H1 (cell line): ENCODE data around the gene SYDE1. TPM values are rescaled to one million over a fixed set of nuclear protein-coding genes. Genes with fewer than 3 reads are reported as not detected.

ENCODE experiments used
- CTCF ChIA-PET: fragments of 300-600 bp; sonication (Branson Sonifier 250); formaldehyde crosslinking; loops from one replicate; lab custom pipeline; 2021; ENCODE audit not compliant: partially characterized antibody; lab: Charles Lee
- POLR2A ChIA-PET: fragments of 300-600 bp; sonication (Branson Sonifier 250); formaldehyde crosslinking; loops from one replicate; lab custom pipeline; 2021; ENCODE audit warnings: inconsistent platforms; ENCODE audit not compliant: partially characterized antibody; lab: Charles Lee
- DNase-seq, 2 experiments: peaks; one replicate each; pipeline versions ENCODE4 v3.0.0 to v3.0.0-alpha.2; 2010 to 2022; ENCODE audit warnings: low spot score in 2 of 2, low read depth in 1 of 2, mixed read lengths in 1 of 2
- FAIRE-seq: peaks from 2 replicates; lab custom pipeline; 2011; peaks lifted over from hg19 to GRCh38; lab: Jason Lieb, UNC
- H2AFZ ChIP-seq: 2 replicates; pipeline ENCODE4 v1.8.1; 2012; ENCODE audit warnings: low read length, inconsistent platforms
- H2AK5ac ChIP-seq: 2 replicates; pipeline ENCODE4 v1.6.1; 2013; ENCODE audit warnings: low read depth, low read length
- H2BK120ac ChIP-seq: replicated peaks from 2 replicates; pipeline ENCODE3; 2013; ENCODE audit warnings: low read depth, low read length, inconsistent platforms
- H2BK12ac ChIP-seq: 2 replicates; pipeline ENCODE4 v1.6.1; 2013; ENCODE audit warnings: low read depth, low read length
- H2BK15ac ChIP-seq: 2 replicates; pipeline ENCODE4 v1.6.1; 2013; ENCODE audit warnings: low read length
- H2BK20ac ChIP-seq: 2 replicates; pipeline ENCODE4 v1.6.1; 2013; ENCODE audit warnings: low read length
- H2BK5ac ChIP-seq: 2 replicates; pipeline ENCODE4 v1.6.1; 2013; ENCODE audit warnings: low read depth, low read length
- H3K14ac ChIP-seq: 2 replicates; pipeline ENCODE4 v1.6.1; 2013; ENCODE audit warnings: inconsistent platforms; ENCODE audit not compliant: insufficient read length
- H3K18ac ChIP-seq: 2 replicates; pipeline ENCODE4 v1.6.1; 2013; ENCODE audit warnings: low read length; ENCODE audit errors: extremely low read depth
- H3K23ac ChIP-seq: 2 replicates; pipeline ENCODE4 v1.6.1; 2013; ENCODE audit warnings: inconsistent platforms; ENCODE audit not compliant: insufficient read length
- H3K23me2 ChIP-seq: 2 replicates; pipeline ENCODE4 v1.6.1; 2013; ENCODE audit warnings: low read depth, low read length
- H3K27ac ChIP-seq: 2 replicates; pipeline ENCODE4 v1.6.1; 2011; ENCODE audit warnings: low read depth, low read length, inconsistent platforms
- H3K27me3 ChIP-seq, 4 experiments: replicated peaks in 1 of 4; 1 replicate in 1 of 4; 2 replicates in 3 of 4; pipeline versions ENCODE4 v1.6.1 to v1.8.1; 2011 to 2013; ENCODE audit warnings: low read length in 3 of 4, mild to moderate bottlenecking in 3 of 4, inconsistent platforms in 2 of 4, mixed read lengths in 2 of 4, moderate library complexity in 1 of 4; ENCODE audit not compliant: control insufficient read depth in 3 of 4, insufficient read depth in 3 of 4; ENCODE audit errors: extremely low read depth in 1 of 4
- H3K36me3 ChIP-seq, 4 experiments: 2 replicates each; pipeline versions ENCODE4 v1.6.1 to v1.8.1; 2011 to 2013; ENCODE audit warnings: mild to moderate bottlenecking in 4 of 4, low read length in 3 of 4, moderate library complexity in 2 of 4, control low read depth in 1 of 4, inconsistent platforms in 1 of 4; ENCODE audit not compliant: insufficient read depth in 4 of 4, control insufficient read depth in 2 of 4
- H3K4ac ChIP-seq: replicated peaks from 2 replicates; pipeline ENCODE3; 2013; ENCODE audit warnings: low read length, low read depth, mixed read lengths, inconsistent platforms; ENCODE audit not compliant: insufficient read length
- H3K4me1 ChIP-seq, 4 experiments: replicated peaks in 1 of 4; 1 replicate in 1 of 4; 2 replicates in 3 of 4; pipeline versions ENCODE4 v1.6.1 to v1.8.1; 2011 to 2013; ENCODE audit warnings: low read length in 3 of 4, inconsistent platforms in 2 of 4, mixed read lengths in 1 of 4; ENCODE audit not compliant: insufficient read depth in 4 of 4, control insufficient read depth in 3 of 4
- H3K4me2 ChIP-seq, 2 experiments: 2 replicates each; pipeline versions ENCODE4 v1.6.1 to v1.8.1; 2011 to 2013; ENCODE audit warnings: low read depth in 2 of 2, low read length in 2 of 2, control low read depth in 1 of 2, inconsistent platforms in 1 of 2, mild to moderate bottlenecking in 1 of 2; ENCODE audit not compliant: insufficient read depth in 1 of 2
- H3K4me3 ChIP-seq, 4 experiments: fragments of 200-600, 300-600 bp in 1 of 4; sonication (generic), shearing (Covaris generic), sonication (Bioruptor Twin) in 1 of 4; 2 replicates each; pipeline versions ENCODE4 v1.5.1 to v1.8.1; 2011 to 2016; ENCODE audit warnings: low read length in 4 of 4, low read depth in 3 of 4, control low read depth in 2 of 4, inconsistent platforms in 2 of 4, mild to moderate bottlenecking in 2 of 4, mixed read lengths in 1 of 4, moderate library complexity in 1 of 4; ENCODE audit not compliant: insufficient read depth in 2 of 4; ENCODE audit errors: extremely low read depth in 1 of 4
- H3K56ac ChIP-seq: replicated peaks from 2 replicates; pipeline ENCODE3; 2013; ENCODE audit warnings: low read depth, mild to moderate bottlenecking, mixed read lengths, low read length, inconsistent platforms; ENCODE audit not compliant: insufficient read length
- H3K79me1 ChIP-seq: 2 replicates; pipeline ENCODE4 v1.6.1; 2013; ENCODE audit warnings: low read depth, low read length, control low read depth
- H3K79me2 ChIP-seq, 2 experiments: 2 replicates each; pipeline versions ENCODE4 v1.6.1 to v1.8.1; 2012 to 2013; ENCODE audit warnings: low read length in 2 of 2, mild to moderate bottlenecking in 2 of 2, inconsistent platforms in 1 of 2; ENCODE audit not compliant: insufficient read depth in 2 of 2, control insufficient read depth in 1 of 2
- H3K9ac ChIP-seq, 4 experiments: replicated peaks in 1 of 4; 1 replicate in 1 of 4; 2 replicates in 3 of 4; pipeline versions ENCODE4 v1.6.1 to v1.8.1; 2011 to 2013; ENCODE audit warnings: low read depth in 3 of 4, low read length in 3 of 4, control low read depth in 2 of 4, mild to moderate bottlenecking in 2 of 4, moderate library complexity in 2 of 4, inconsistent platforms in 1 of 4; ENCODE audit errors: extremely low read depth in 1 of 4
- H3K9me3 ChIP-seq, 2 experiments: 2 replicates each; pipeline versions ENCODE4 v1.6.1 to v1.8.1; 2012 to 2013; ENCODE audit warnings: mild to moderate bottlenecking in 2 of 2, moderate library complexity in 2 of 2, control low read depth in 1 of 2, inconsistent platforms in 1 of 2, low read depth in 1 of 2, low read length in 1 of 2, mixed read lengths in 1 of 2; ENCODE audit not compliant: insufficient read depth in 2 of 2
- H4K20me1 ChIP-seq, 2 experiments: replicated peaks in 1 of 2; 2 replicates each; pipeline versions ENCODE3 to v1.8.1; 2011 to 2013; ENCODE audit warnings: inconsistent platforms in 2 of 2, low read length in 2 of 2, mild to moderate bottlenecking in 1 of 2; ENCODE audit not compliant: insufficient read depth in 2 of 2, control insufficient read depth in 1 of 2
- H4K5ac ChIP-seq: 2 replicates; pipeline ENCODE4 v1.6.1; 2013; ENCODE audit warnings: low read length, low read depth, mixed read lengths, inconsistent platforms; ENCODE audit not compliant: insufficient read length
- H4K8ac ChIP-seq: 2 replicates; pipeline ENCODE4 v1.8.0; 2013; ENCODE audit warnings: mild to moderate bottlenecking, moderate library complexity, low read length, inconsistent platforms; ENCODE audit not compliant: insufficient read depth; ENCODE audit errors: extremely low read depth
- H4K91ac ChIP-seq: replicated peaks from 2 replicates; pipeline ENCODE3; 2013; ENCODE audit warnings: low read length, mixed read lengths, inconsistent platforms; ENCODE audit not compliant: insufficient read length
- ASH2L ChIP-seq: fragments of 200-600, 300-600 bp; sonication (generic); IDR thresholded peaks from one replicate; pipeline ENCODE4 v1.7.1; 2017; ENCODE audit warnings: low read length
- BCL11A ChIP-seq, 2 experiments: IDR thresholded peaks; one replicate each; pipeline ENCODE4 v1.6.1; 2011; ENCODE audit warnings: low read depth in 2 of 2, low read length in 2 of 2, mild to moderate bottlenecking in 2 of 2
- EGR1 ChIP-seq: IDR thresholded peaks from 2 replicates; pipeline ENCODE4 v1.6.1; 2011; ENCODE audit warnings: low read depth, low read length, borderline replicate concordance
- EZH2 ChIP-seq: fragments of 200-600 bp; sonication (generic); IDR thresholded peaks from 2 replicates; pipeline ENCODE4 v1.7.1; 2012; ENCODE audit warnings: low read depth, mild to moderate bottlenecking, moderate library complexity, low read length, inconsistent platforms; ENCODE audit not compliant: severe bottlenecking
- JUND ChIP-seq: IDR thresholded peaks from 2 replicates; pipeline ENCODE4 v1.6.1; 2011; ENCODE audit warnings: mild to moderate bottlenecking, improper control_type of control experiment, low read length
- KDM5A ChIP-seq: fragments of 200-600 bp; IDR thresholded peaks from 2 replicates; pipeline ENCODE4 v1.7.1; 2012; ENCODE audit warnings: mild to moderate bottlenecking, low read length, inconsistent platforms, mixed read lengths
- MAX ChIP-seq: IDR thresholded peaks from 2 replicates; pipeline ENCODE4 v1.6.1; 2012; ENCODE audit warnings: inconsistent platforms
- PHF8 ChIP-seq: fragments of 200-600 bp; sonication (generic); conservative IDR thresholded peaks from 2 replicates; pipeline ENCODE4 v1.7.1; 2012; ENCODE audit warnings: low read depth, mild to moderate bottlenecking, inconsistent platforms, low read length, moderate library complexity
- POU5F1 ChIP-seq: IDR thresholded peaks from 2 replicates; pipeline ENCODE4 v1.6.1; 2011; ENCODE audit warnings: low read depth, mild to moderate bottlenecking, low read length, moderate library complexity
- RBBP5 ChIP-seq: IDR thresholded peaks from 2 replicates; pipeline ENCODE4 v1.7.1; 2012; ENCODE audit warnings: low read depth, mild to moderate bottlenecking, inconsistent platforms, low read length, moderate library complexity, borderline replicate concordance
- SP2 ChIP-seq: IDR thresholded peaks from 2 replicates; pipeline ENCODE4 v1.6.1; 2012; ENCODE audit warnings: mild to moderate bottlenecking, low read length, inconsistent platforms
- SRF ChIP-seq: IDR thresholded peaks from 2 replicates; pipeline ENCODE4 v1.6.1; 2011; ENCODE audit warnings: mild to moderate bottlenecking, low read depth, low read length, moderate library complexity
- TBP ChIP-seq: IDR thresholded peaks from 2 replicates; pipeline ENCODE4 v1.6.1; 2011; ENCODE audit warnings: low read depth, low read length, improper control_type of control experiment
- YY1 ChIP-seq: IDR thresholded peaks from 2 replicates; pipeline ENCODE4 v1.6.1; 2011; ENCODE audit warnings: low read depth, mild to moderate bottlenecking, low read length
- WGBS, 2 experiments: shearing (Covaris generic) in 1 of 2; methylation state at CpG; one replicate each; pipeline versions ENCODE4 v1.1.6 to v1.1.7; 2013 to 2015; ENCODE audit warnings: low lambda C conversion rate in 2 of 2, mixed read lengths in 2 of 2, inconsistent platforms in 1 of 2, low coverage in 1 of 2, missing lambda C conversion rate in 1 of 2; ENCODE audit not compliant: insufficient replicate concordance in 2 of 2, insufficient coverage in 1 of 2, insufficient read length in 1 of 2; ENCODE audit errors: extremely low coverage in 1 of 2, missing lambda C conversion rate in 1 of 2; 5-methylcytosine and 5-hydroxymethylcytosine counted together
- polyA plus RNA-seq, 7 experiments: library from polyadenylated mRNA; depleted of rRNA in 3 of 7; stranded (reverse) in 5 of 7; unstranded in 2 of 7; fragments of >200 nt in 5 of 7; fragments of 200-250 nt in 2 of 7; gene quantifications; 1 replicate in 5 of 7; 2 replicates in 1 of 7; 4 replicates in 1 of 7; pipeline versions ENCODE4 v1.2.1 to v1.2.3, GENCODE V29; 2011 to 2013; ENCODE audit warnings: missing spikeins in 2 of 7, mixed read lengths in 2 of 7
- total RNA-seq: library from RNA; stranded (reverse); fragmentation: NEBNext Ultra II Directional; extraction: Animal tissue kit (Norgen Biotek cat#: 25700); gene quantifications from 2 replicates; pipeline ENCODE4 v1.2.1, GENCODE V29; 2021

SYDE1 gene
- total and polyA plus RNA-seq, 2 of the 8 experiments (the other 6 are each of a cell fraction or from before 2014, with no cell fraction given) = 12.0 to 16.8 TPM

DNA sequence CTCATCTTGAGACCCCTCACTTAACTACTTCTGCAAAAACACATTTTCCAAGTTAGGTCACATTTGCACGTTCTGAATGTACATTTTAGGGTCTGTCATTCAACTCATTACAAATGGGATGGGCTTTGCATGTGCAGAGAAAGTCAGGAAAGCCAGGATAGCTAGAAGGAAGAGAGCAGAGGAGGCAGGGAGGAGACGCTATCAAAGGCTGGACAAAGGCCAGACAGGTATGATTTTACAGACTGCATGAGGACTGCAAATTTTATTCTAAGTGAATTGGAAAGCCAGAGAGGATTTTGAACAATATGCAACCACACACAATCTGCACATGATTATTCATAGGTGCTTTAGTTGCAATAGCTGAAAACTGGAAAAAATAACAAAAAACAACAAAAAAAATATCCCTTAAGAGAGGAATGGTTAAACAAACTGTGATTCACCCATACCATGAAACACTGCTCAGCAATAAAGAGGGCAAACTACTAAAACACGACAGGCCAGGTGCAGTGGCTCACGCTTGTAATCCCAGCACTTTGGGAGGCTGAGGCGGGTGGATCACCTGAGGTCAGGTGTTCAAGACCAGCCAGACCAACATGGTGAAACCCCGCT, 21.1 kb downstream of the SYDE1 start:
- no peak for DNase-seq
- no peak for FAIRE-seq
- H3K23me2 ChIP-seq = peaks cover 8% of the 10 kb centered on the region; the same call in 1 of the 2 replicates
- no peak overlapping the region for H3K4me2 ChIP-seq
- H3K27me3 ChIP-seq = no peaks in the 10 kb centered on the region
- no peak overlapping the region for H2BK120ac ChIP-seq
- no peak overlapping the region for H4K5ac ChIP-seq
- peaks cover 4% of the 10 kb centered on the region for H3K79me1 ChIP-seq
- ChIA-PET CTCF (interaction anchor here (1.3 to 5.7 kb wide), 2 partner anchors 25 to 27 kb away, joined by 5 to 39 read pairs; no protein-coding TSS in a partner anchor), POLR2A (no interaction called here)
- no peak overlapping the region for H2BK5ac ChIP-seq
- peaks cover 0 to 9% (median 2%) of the 10 kb centered on the region in 4 experiments; a peak in 5 of 7 replicates for H3K4me1 ChIP-seq
- no peak overlapping the region for H4K8ac ChIP-seq
- no peak overlapping the region for H3K9ac ChIP-seq
- no peak overlapping the region for H2BK15ac ChIP-seq
- no peak overlapping the region for H3K4me3 ChIP-seq
- H3K56ac ChIP-seq = no peak overlapping the region
- peaks cover 0 to 2% of the 10 kb centered on the region in 2 experiments for H4K20me1 ChIP-seq
- no peak overlapping the region for H3K23ac ChIP-seq
- H4K91ac ChIP-seq = no peak overlapping the region
- no peak overlapping the region for H3K14ac ChIP-seq
- peaks cover 0 to 11% of the 10 kb centered on the region in 2 experiments; a peak in 2 of 4 replicates for H3K79me2 ChIP-seq
- H2AK5ac ChIP-seq = no peak overlapping the region
- 75% methylated on average over 5 of the region's 6 CpGs; no CpG with 5 or more reads in 1 of the 2 experiments for WGBS, 2 experiments
- no peak overlapping the region for H2AFZ ChIP-seq
- no peak overlapping the region for H3K4ac ChIP-seq
- no peak overlapping the region for H3K27ac ChIP-seq
- H3K9me3 ChIP-seq = no peaks in the 10 kb centered on the region
- no peak overlapping the region for H2BK20ac ChIP-seq
- no peak overlapping the region for H2BK12ac ChIP-seq
- H3K18ac ChIP-seq = no peak overlapping the region
- H3K36me3 ChIP-seq = peaks cover 0 to 3% (median 0%) of the 10 kb centered on the region in 4 experiments; a peak in 1 of 8 replicates
- TF ChIP-seq TBP (no peak), KDM5A (no peak), SRF (no peak), MAX (no peak), POU5F1 (no peak), RBBP5 (no peak), PHF8 (no peak), SP2 (no peak), YY1 (no peak), ASH2L (no peak), BCL11A (IDR thresholded peaks at IDR 0.05; ENCODE audit: low read depth in 2 of 2, low read length in 2 of 2) (no peak), EZH2 (no peak), EGR1 (no peak), JUND (no peak)
